DMS53 treated with DMSO at 0.1 percent for 48 hours (cell line): ENCODE data around the gene GLB1L.

Source experiments
- DNase-seq: peaks from one replicate; lab custom pipeline; 2025; ENCODE audit not compliant: unreplicated experiment; lab: John Stamatoyannopoulos, UW

GLB1L gene

DNA sequence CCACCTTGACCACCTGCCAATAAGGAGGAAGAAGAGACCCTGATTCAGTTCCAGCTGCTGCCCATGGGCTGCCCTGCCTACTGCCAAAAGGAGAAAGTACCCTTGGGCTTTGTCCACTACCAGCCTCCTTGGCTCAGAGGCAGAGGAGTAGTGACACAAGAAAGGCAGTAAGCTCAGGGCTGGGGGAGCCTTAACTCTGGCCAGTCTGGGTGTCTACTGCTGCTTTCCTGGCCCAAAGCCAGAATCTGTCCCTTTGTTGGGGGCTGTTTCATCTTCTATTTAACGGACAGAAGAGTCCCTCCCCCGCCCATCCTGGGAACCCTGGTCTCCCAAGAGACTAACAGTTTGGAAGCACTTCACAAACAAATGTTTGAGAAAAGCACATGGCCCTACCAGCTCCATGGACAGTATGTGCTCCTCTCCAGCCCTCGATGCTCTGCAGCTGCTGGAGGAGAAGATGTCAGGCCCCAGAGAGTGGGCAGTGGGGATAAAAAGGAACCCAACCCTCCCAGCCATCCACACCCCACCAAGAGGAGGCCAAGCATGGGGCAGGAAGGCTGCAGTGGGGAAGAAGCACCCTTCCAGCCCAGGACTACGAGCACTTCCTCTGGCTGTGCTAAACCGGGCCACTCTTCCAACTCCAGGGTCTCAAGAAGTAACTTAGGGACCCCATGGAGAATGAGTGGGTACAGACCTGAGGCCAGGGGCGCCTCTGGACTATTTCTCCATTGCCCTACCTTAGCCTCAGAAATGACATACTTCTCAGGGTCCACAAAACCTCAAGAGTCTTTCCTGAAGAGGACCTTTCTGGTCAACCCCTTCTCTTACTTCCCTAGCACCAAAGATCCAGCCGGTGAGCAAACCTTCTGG is 17.0 kb downstream of the GLB1L start:
- DNase-seq: no peak

GRCh38 chr2:219225350-219225749 is 19.9 kb downstream of the GLB1L start:
- DNase-seq: no peak

DNA sequence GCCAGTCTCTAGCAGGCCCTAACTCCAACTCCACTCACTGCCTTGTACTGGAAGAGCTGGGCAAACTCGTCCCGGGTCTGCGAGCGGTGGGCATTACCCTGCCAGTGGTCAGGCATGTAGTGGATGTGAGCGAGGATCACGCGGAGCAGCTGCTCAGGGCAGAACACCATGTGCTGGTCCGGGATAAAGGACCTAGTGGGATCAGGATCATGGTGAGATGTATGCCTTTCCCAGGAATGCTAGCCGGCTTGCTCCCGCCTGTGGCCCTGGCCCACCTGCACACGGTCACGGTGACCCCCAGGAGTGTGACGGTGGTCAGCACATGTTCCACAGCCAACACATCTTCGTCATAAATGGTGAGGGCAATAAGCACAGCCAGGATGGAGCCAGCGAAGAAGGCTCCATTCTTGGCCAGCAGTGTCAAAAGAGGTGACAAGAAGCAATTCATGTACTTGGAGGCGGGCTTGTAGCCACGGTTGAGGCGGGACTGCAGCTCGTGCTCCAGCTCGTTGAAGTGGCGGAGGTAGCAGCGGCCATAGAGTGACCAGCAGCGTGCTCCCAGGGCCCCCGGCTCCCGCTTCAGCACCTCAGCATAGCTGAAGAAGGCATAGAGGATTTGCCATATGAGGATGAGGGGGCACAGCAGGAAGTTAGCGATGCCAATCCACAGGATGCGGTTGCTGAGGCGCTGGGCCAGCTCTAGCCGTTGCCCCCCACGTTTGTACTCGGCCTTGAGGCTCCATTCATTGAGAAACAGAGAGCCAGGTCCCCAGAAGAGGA is 21.2 kb downstream of the GLB1L start:
- DNase-seq: no peak

DNA sequence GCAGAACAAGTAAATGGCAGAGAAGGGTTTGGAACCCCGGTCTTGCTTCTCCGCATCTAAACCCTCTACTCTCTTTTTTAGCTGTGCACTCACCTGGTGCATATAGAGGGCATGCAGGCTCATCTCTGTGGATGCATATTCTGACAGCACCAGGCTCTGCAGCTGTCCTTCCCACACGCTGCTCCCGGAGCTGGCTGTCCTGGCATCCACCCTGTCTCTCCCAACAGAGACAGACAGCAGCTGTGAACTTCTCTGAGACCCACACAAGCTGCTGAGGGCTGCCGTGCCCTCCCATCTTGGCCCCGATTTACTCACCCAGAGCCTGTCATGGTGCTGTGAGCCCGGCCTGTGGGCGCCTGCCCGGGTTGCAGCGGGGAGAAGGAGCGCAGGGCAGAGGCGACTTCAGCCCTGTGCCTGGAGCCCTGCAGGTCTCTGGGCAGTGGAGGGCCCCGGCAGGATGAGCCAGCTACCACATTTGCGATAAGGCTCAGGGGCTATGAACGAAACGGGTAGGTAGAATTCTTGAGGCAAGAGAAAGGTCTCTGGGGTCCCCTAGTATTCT is 23.2 kb downstream of the GLB1L start:
- DNase-seq: no peak

GRCh38 chr2:219220652-219221402 is 24.4 kb downstream of the GLB1L start:
- no peak for DNase-seq

- DNase-seq: no peak
Observed at GRCh38 chr2:219219784-219220532, 25.3 kb downstream of the GLB1L start.

DNA sequence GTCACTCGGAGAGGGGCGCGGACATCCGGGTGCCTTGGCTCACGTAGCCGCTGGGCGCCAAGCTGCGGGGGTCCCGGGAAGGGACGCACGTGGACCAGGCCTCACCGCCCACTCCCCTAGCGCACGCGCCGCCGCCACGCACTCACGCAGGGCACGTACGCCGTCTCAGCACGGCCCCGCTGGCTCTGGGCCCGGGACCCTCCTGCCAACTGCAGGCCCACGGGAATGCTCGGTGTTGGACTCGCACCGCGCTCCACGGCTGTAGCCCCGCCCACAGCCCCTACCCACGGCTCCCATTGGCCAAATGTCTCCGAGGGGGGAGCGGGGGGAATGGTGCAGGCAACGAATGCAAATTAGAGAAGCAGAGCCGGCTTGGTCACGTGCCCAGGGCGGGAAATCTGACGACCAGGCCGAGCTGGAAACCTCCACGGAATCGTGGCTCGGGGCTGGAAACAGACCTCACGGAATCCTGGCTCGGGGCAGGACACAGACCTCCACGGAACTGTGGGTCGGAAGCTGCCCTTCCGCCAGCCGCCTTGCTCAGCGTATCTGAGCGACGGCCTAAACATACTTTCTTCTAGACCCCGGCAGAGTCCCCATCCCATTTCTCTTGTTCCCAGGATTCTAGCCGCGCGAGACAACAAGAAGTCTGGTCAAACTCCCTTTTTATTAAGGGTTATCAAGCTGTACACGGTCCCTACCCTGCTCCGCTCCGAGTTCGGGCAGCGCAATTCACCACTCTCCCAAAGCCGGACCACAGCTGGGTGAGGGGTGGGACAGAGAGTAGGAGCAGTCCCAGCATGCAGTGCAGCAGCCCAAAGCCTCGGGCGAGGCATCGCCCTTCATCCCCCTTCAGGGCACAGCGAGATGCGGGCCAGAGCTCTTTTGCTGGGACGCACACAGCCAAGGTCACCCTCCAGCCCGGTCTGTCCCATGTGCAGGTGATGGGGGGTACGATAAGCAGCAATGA is 26.2 kb downstream of the GLB1L start, which contains the start of gene ABCB6:
Gene ABCB6 (minus strand): TSS at position 227 of the 970 bp plus-strand sequence. CDS start 285 bp downstream, outside the sequence.
- DNase-seq: peak; percentile 88

GRCh38 chr2:219218217-219218731 is 27.0 kb downstream of the GLB1L start:
- peak; percentile 32 for DNase-seq

GRCh38 chr2:219216535-219216915 is 28.7 kb downstream of the GLB1L start:
- no peak for DNase-seq

GRCh38 chr2:219215871-219216534 is 29.2 kb downstream of the GLB1L start:
- DNase-seq: no peak

GRCh38 chr2:219214786-219215185 is 30.5 kb downstream of the GLB1L start:
- DNase-seq: no peak

GRCh38 chr2:219214141-219214540 is 31.1 kb downstream of the GLB1L start:
- no peak for DNase-seq

GRCh38 chr2:219213486-219214071 is 31.7 kb downstream of the GLB1L start:
- DNase-seq: no peak

- DNase-seq: no peak
Observed at GRCh38 chr2:219213026-219213415, 32.2 kb downstream of the GLB1L start.

DNA sequence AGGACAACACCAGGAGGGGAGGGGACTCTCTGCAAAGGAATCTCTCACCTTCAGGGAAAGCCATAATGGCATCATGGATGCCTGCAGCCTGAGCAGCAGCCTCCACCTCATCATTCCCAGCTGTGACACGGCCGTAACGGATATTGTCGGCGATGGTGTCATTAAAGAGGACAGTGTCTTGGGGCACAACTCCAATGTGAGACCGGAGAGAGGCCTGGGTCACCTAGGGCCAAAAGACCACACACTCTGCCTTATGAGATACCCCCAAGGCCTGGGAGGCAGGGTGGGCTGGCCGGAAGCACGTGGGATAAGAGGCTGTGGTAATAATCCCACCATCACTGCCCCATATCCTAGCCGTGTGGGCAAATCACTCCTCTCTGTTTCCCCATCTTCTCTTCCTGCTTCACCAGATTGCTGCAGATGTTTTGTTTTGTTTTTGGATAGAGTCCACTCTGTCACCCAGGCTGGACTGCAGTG is 34.3 kb downstream of the GLB1L start:
- DNase-seq: no peak

GRCh38 chr2:219210196-219210885 is 34.9 kb downstream of the GLB1L start:
- DNase-seq: no peak
